ENCODE measurements around the gene METTL1.

- no peak for TF ChIP-seq CTCF (conservative IDR thresholded peaks at IDR 0.05; ENCODE audit: low read length)
- TF ChIP-seq EZH2phosphoT487 (IDR thresholded peaks at IDR 0.05; ENCODE audit: borderline replicate concordance), result no peak
Measured at GRCh38 chr12:57732270-57732669, 39.6 kb downstream of the METTL1 start.

All from Loucy (cell line).